SK-N-MC (cell line): ENCODE measurements around the gene ASH1L.
"Not testable (repeated sequence)": the region's sequence is repeated elsewhere in the genome, so short reads cannot be mapped to it uniquely, and the experiment has no call there.

Source experiments
- EZH2 ChIP-seq: fragments of 200-600 bp; sonication (generic); IDR thresholded peaks from one replicate; pipeline ENCODE4 v1.6.1; 2017; ENCODE audit warnings: antibody characterized with exemption
- POLR2AphosphoS5 ChIP-seq: IDR thresholded peaks from 2 replicates; pipeline ENCODE4 v1.6.1; 2012; ENCODE audit warnings: mild to moderate bottlenecking, low read depth, low read length, borderline replicate concordance

- TF ChIP-seq EZH2, POLR2AphosphoS5: not testable (repeated sequence)
Observed at GRCh38 chr1:155442431-155442830, 120.2 kb downstream of the ASH1L start.
